22Rv1 (cell line): ENCODE data around the gene FBXO15.

ENCODE experiments used
- CTCF ChIP-seq: fragments of 450-650 bp; IDR thresholded peaks from 2 replicates; pipeline ENCODE4 v1.5.1; 2017; ENCODE audit warnings: mild to moderate bottlenecking
- ZFX ChIP-seq: fragments of 450-650 bp; IDR thresholded peaks from 2 replicates; pipeline ENCODE4 v1.6.1; 2017; ENCODE audit warnings: antibody characterized with exemption, borderline replicate concordance

GRCh38 chr18:74186661-74187060, 39.0 kb upstream of the FBXO15 start:
- TF ChIP-seq CTCF (no peak), ZFX (no peak)
